Left ventricle myocardium inferior (tissue), 1 donor: ENCODE results near the gene COL7A1. TPM values are rescaled to one million over a fixed set of nuclear protein-coding genes. Genes with fewer than 3 reads are reported as not detected.

Source experiments
- DNase-seq: peaks from one replicate; pipeline ENCODE4 v3.0.0-alpha.2; 2020
- H3K27ac ChIP-seq: fragments of 200-600 bp; replicated peaks from 2 replicates; pipeline ENCODE4 v1.8.0; 2021
- H3K27me3 ChIP-seq: fragments of 200-600 bp; 2 replicates; pipeline ENCODE4 v1.8.0; 2021; ENCODE audit warnings: low read depth
- H3K36me3 ChIP-seq: fragments of 200-600 bp; 2 replicates; pipeline ENCODE4 v1.8.0; 2021
- H3K4me1 ChIP-seq: fragments of 200-600 bp; 2 replicates; pipeline ENCODE4 v1.8.0; 2021
- H3K4me3 ChIP-seq: fragments of 200-600 bp; 2 replicates; pipeline ENCODE4 v1.8.0; 2021; ENCODE audit warnings: mild to moderate bottlenecking, moderate library complexity
- H3K9me3 ChIP-seq: fragments of 200-600 bp; replicated peaks from 2 replicates; pipeline ENCODE4 v1.8.0; 2021
- intact Hi-C: fragments of 100-400 bp; cut with micrococcal nuclease; formaldehyde crosslinking; loops from one replicate; pipeline ENCODE4 v1.11.0; 2022
- total RNA-seq: library from RNA; stranded (reverse); fragmentation: NEBNext Ultra II Directional; extraction: Animal tissue kit (Norgen Biotek cat#: 25700); gene quantifications from one replicate; pipeline ENCODE4 v1.2.1, GENCODE V29; 2021
- TF ChIP-seq, protein P1 (sequence below): fragments of 200-600 bp; IDR thresholded peaks from 2 replicates; pipeline ENCODE4 v1.8.0; 2021; ENCODE audit warnings: antibody characterized with exemption, mild to moderate bottlenecking, borderline replicate concordance
- donor health status: DM: no; HTN: yes; CAD: no; lungs with severe emphysema.

Gene COL7A1
- total RNA-seq, 1 donor from 2014 or later, result 24.4 TPM

DNA sequence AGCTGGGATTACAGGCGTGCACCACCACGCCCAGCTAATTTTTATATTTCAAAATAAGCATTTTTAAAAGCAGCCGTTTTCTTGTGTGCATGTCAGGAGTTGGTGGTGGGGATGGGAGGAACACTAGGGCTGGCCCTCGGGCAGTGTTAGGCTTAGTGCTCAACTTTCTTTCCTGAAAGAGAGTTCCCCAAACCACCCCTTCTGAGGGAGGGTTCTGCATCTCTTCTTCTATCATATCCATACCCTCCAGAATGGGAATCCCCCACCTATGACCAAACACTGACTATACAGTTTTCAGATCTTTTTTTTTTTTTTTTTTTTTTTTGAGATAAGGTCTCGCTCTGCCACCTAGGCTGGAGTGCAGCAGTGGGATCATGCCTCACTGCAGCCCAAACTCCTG, 51.0 kb downstream of the COL7A1 start:
- H3K36me3 ChIP-seq, result no peaks in the 10 kb centered on the region
- no peak for DNase-seq
- intact Hi-C loops, result loop anchor here (10.0 kb wide), 1 partner anchor 79 kb away; a partner anchor contains a TSS
- no peaks in the 10 kb centered on the region for H3K27me3 ChIP-seq
- H3K4me1 ChIP-seq, result peaks cover 17% of the 10 kb centered on the region
- no peak overlapping the region for H3K4me3 ChIP-seq
- H3K27ac ChIP-seq, result no peak overlapping the region
- TF ChIP-seq, protein P1, sequence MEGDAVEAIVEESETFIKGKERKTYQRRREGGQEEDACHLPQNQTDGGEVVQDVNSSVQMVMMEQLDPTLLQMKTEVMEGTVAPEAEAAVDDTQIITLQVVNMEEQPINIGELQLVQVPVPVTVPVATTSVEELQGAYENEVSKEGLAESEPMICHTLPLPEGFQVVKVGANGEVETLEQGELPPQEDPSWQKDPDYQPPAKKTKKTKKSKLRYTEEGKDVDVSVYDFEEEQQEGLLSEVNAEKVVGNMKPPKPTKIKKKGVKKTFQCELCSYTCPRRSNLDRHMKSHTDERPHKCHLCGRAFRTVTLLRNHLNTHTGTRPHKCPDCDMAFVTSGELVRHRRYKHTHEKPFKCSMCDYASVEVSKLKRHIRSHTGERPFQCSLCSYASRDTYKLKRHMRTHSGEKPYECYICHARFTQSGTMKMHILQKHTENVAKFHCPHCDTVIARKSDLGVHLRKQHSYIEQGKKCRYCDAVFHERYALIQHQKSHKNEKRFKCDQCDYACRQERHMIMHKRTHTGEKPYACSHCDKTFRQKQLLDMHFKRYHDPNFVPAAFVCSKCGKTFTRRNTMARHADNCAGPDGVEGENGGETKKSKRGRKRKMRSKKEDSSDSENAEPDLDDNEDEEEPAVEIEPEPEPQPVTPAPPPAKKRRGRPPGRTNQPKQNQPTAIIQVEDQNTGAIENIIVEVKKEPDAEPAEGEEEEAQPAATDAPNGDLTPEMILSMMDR, result no peak
- H3K9me3 ChIP-seq, result no peaks in the 10 kb centered on the region

DNA sequence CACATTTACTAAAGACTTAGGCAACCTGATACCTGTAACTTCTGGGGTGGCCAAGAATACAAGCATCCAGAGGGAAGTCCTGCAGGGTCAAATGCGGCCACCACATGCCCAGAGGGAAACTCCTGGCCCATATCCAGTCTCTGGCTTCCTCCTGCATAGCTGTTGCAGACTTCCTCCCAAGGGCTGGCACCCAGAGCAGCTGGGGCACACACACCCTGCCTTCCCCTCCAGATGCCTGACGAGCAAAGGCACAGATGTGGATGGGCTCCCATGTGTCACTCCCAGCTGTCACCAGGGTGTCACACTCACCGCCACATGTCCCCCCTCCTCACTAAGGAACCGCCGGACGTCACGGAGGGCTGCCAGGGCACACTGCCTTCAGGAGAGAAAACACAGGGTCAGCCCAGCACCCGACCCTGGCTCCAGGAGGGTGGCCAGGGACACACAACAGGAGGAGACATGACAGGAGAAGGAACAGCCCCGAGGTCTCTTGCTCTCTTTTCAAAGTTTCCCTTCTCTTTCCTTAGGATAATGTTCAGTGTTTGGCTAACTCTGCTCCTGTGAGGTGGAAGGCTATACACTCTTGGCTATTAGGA, 51.8 kb downstream of the COL7A1 start:
- TF ChIP-seq, protein P1, result no peak
- Histone ChIP-seq H3K4me3 (no peak overlapping the region), H3K36me3 (no peaks in the 10 kb centered on the region), H3K9me3 (no peaks in the 10 kb centered on the region), H3K27me3 (no peaks in the 10 kb centered on the region), H3K4me1 (peaks cover 10% of the 10 kb centered on the region), H3K27ac (no peak overlapping the region)
- intact Hi-C loops, result loop anchor here (10.0 kb wide), 1 partner anchor 79 kb away; a partner anchor contains a TSS
- peak; percentile 63 for DNase-seq

DNA sequence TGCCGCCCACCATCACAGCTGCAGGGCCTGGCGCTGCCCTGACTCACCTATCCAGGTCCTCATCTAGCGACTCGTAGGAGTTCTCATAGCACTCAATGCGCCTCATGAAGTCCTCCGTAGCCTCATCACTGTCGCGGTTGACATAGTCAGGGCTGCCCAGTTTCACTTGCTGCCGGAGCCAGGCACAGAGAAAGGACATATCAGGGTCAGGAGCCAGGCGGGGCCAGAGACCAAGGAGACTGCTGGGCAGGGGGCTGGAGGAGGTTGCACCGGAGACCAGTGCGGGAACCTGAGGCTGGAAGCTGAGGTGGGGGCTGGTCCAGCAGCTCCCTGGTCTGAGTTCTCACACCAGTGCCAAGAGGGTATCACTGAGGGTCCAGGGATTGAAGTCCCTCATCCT, 56.7 kb downstream of the COL7A1 start:
- H3K36me3 ChIP-seq, result peaks cover 6% of the 10 kb centered on the region

DNA sequence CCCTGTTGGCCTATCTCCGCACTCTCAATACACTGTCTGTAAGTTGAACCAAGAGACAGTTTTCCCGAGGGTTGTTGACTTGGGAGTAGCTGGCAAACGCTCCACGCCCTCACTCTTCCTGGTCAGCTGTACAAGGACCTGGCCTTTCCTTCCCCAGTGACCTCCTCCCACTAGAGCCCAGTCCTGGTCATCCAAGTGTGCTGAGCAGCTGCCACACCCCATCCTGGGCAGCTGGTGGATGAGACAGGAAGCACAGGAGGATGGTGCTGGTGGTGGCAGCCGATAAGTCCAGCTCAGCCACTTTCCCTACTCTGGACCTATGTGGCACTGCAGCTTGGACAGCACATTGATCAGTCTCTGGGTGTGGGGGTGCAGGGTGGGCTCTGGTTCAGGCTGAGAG, 58.3 kb downstream of the COL7A1 start:
- Histone ChIP-seq H3K27ac (no peak overlapping the region), H3K4me3 (no peak overlapping the region), H3K4me1 (no peaks in the 10 kb centered on the region), H3K27me3 (no peaks in the 10 kb centered on the region), H3K36me3 (peaks cover 6% of the 10 kb centered on the region), H3K9me3 (no peaks in the 10 kb centered on the region)
- TF ChIP-seq, protein P1, result no peak
- intact Hi-C loops, result no loop called here
- no peak for DNase-seq

More for the DNA sequence above, 56.7 kb downstream of the COL7A1 start:
- no peaks in the 10 kb centered on the region for H3K27me3 ChIP-seq
- DNase-seq, result no peak
- intact Hi-C loops, result no loop called here
- H3K4me1 ChIP-seq, result peaks cover 7% of the 10 kb centered on the region
- TF ChIP-seq, protein P1, result no peak
- no peak overlapping the region for H3K27ac ChIP-seq
- no peaks in the 10 kb centered on the region for H3K9me3 ChIP-seq
- H3K4me3 ChIP-seq, result no peak overlapping the region

DNA sequence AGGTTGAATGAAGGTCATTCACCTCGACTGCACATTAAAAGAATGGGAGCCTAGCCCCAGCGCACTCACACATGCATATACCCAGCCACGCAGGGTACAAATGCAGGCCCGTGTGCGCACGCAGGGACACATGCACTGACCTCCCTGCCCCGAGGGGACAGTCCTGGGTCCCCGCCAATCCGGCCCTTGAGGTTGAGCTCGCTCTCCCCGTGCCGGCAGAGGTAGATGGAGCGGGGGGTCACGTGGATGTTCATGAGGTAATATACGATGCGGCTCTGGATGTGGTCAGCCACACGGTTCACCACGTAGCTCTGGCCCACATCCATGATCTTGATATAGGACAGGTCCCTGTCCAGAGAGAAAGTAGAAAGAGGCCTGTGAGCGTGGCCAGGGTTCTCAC, 59.0 kb downstream of the COL7A1 start:
- TF ChIP-seq, protein P1, result no peak
- Histone ChIP-seq H3K27ac (no peak overlapping the region), H3K4me3 (no peak overlapping the region), H3K27me3 (no peaks in the 10 kb centered on the region), H3K36me3 (peaks cover 6% of the 10 kb centered on the region), H3K9me3 (no peaks in the 10 kb centered on the region), H3K4me1 (no peaks in the 10 kb centered on the region)
- DNase-seq, result no peak
- intact Hi-C loops, result no loop called here

DNA sequence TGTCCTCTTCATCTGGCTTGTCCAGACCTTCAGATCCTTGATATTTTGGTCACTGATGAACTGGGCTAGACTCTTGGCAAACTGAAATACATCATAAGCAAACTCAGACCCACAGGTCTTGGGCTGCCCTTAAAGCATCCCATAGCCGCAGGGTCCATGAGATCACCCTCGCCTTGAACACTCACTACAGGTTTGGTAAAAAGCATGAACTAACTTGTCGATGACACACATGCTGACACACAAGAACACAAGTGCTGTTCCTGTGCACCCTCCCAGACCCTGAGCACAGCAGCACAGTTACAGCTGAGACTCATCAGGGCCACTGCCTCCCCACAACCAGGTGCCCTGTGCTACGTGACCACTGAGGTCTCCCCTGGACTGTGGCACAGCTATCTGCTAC, 59.6 kb downstream of the COL7A1 start:
- no peak overlapping the region for H3K27ac ChIP-seq
- intact Hi-C loops, result no loop called here
- peaks cover 6% of the 10 kb centered on the region for H3K36me3 ChIP-seq
- no peaks in the 10 kb centered on the region for H3K27me3 ChIP-seq
- H3K9me3 ChIP-seq, result no peaks in the 10 kb centered on the region
- no peak overlapping the region for H3K4me3 ChIP-seq
- no peak for DNase-seq
- TF ChIP-seq, protein P1, result no peak
- H3K4me1 ChIP-seq, result no peaks in the 10 kb centered on the region
